AG10803 (cell line): ENCODE data around the gene OPA3.

Experiments
- DNase-seq: peaks from one replicate; pipeline ENCODE4 v3.0.0; 2010; ENCODE audit warnings: low read depth
- H3K4me3 ChIP-seq: 2 replicates; pipeline ENCODE4 v1.5.1; 2011; ENCODE audit warnings: mild to moderate bottlenecking, low read length, control low read depth
- TF ChIP-seq, protein P1 (sequence below): conservative IDR thresholded peaks from 2 replicates; pipeline ENCODE4 v1.5.1; 2011; ENCODE audit warnings: mild to moderate bottlenecking, low read length, control low read depth, inconsistent platforms

Gene OPA3

DNA sequence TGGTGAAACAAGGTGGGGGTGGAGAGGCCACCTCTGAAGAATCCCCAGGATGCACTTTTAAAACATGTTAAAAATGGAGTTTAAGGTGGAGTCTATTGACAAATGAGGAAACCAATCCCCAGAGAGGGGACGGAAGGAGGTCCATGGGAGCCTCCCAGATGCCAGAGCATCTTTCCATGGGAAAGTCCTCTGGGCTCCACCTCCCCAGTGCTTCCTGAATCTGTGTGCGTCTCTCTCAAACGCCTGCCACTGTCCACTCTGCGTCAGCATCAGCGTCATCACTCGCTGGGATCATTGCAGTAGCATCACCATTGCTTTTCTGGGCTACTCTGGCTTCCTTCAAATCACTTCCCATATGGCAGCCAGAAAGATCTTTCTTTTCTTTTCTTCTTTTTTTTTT, 11.2 kb upstream of the OPA3 start:
- DNase-seq, result no peak

DNA sequence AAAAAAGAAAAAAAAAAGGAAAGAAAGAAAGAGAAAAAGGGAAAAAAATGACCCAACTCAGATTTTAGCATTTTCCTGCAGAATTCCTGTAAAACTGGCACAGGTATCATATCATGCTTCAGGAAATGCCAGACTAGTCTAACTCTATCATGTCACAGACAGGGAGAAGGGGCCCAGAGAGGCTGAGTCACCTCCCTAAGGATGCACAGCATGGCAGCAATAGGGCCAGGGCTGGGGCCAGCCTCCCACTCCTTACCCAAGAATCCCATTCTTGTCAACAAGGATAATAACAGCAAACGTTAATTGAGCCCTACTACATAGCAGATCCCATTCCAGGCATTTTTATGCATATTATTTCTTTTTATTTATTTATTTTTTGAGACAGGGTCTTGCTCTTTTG, 8.9 kb upstream of the OPA3 start:
- no peak overlapping the region for H3K4me3 ChIP-seq
- TF ChIP-seq, protein P1, sequence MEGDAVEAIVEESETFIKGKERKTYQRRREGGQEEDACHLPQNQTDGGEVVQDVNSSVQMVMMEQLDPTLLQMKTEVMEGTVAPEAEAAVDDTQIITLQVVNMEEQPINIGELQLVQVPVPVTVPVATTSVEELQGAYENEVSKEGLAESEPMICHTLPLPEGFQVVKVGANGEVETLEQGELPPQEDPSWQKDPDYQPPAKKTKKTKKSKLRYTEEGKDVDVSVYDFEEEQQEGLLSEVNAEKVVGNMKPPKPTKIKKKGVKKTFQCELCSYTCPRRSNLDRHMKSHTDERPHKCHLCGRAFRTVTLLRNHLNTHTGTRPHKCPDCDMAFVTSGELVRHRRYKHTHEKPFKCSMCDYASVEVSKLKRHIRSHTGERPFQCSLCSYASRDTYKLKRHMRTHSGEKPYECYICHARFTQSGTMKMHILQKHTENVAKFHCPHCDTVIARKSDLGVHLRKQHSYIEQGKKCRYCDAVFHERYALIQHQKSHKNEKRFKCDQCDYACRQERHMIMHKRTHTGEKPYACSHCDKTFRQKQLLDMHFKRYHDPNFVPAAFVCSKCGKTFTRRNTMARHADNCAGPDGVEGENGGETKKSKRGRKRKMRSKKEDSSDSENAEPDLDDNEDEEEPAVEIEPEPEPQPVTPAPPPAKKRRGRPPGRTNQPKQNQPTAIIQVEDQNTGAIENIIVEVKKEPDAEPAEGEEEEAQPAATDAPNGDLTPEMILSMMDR, result no peak
- no peak for DNase-seq

More for the DNA sequence above, 11.2 kb upstream of the OPA3 start:
- H3K4me3 ChIP-seq, result no peak overlapping the region
- TF ChIP-seq, protein P1, result no peak

DNA sequence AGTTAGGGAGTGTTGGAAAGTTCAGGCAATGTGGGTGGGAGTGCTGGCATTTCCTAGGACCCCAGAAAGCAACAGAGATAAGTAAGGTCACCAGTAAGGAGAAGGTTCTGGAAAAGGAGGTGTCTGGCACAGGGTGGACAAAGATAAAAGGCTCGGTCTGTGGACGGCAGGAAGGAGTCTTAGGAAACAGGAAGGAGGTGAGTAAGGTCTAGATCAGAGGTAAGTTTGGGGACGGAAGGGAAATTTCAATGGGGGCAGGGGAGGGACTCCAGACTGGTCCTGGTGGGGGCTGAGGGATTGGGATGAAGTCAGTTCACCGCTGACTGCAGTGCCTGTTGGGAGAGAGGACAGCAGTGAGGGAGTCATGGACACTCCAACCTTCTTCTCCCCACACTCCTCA, 7.8 kb upstream of the OPA3 start:
- DNase-seq, result no peak
- TF ChIP-seq, protein P1, result no peak
- no peak overlapping the region for H3K4me3 ChIP-seq

DNA sequence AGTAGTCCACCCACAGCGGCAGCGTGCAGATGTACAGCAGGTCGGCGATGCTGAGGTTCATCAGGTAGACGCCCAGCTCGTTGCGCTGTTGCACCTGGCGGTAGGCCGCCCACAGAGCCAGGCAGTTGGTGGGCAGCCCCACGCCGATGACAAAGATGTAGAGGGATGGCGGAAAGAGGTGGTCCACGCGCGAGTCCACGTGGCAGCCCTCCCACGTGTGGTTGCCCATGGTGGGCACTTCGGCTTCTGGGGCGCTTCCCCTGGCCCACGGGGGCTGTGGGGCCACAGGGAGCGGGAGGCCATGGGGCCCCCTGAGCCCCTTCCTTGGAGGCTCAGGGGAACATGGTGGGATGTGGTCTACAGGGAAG, 7.0 kb upstream of the OPA3 start:
- TF ChIP-seq, protein P1, result no peak
- DNase-seq, result no peak
- no peak overlapping the region for H3K4me3 ChIP-seq

DNA sequence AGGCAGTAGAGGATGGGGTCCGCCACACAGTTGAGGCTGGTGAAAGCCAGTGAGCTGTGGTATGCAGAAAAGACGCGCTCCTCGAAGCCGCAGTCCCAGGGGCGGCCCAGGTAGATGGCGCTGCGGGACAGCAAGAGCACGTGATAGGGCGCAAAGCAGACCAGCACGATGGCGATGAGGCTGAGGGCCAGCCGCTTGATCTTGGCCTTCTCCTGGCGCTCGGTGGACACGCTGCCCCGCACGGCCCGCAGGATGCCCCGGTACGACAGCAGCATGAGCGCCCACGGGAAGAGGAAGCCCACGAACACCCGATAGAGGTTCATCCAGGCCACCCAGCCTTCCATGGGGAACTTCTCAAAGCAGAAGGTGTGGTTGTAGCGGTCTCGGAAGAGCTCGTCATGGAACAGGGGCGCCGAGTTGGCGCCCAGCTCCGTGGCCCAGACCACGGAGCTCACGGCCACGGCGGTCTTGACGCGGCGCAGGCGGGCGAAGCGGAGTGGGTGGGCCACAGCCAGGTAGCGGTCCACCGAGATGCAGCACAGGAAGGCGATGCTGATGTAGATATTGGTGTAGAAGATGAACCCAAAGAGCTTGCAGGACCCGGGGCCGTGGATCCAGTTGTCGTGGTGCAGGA, 6.5 kb upstream of the OPA3 start:
- TF ChIP-seq, protein P1, result peak; percentile 39
- H3K4me3 ChIP-seq, result no peak overlapping the region
- DNase-seq, result no peak

DNA sequence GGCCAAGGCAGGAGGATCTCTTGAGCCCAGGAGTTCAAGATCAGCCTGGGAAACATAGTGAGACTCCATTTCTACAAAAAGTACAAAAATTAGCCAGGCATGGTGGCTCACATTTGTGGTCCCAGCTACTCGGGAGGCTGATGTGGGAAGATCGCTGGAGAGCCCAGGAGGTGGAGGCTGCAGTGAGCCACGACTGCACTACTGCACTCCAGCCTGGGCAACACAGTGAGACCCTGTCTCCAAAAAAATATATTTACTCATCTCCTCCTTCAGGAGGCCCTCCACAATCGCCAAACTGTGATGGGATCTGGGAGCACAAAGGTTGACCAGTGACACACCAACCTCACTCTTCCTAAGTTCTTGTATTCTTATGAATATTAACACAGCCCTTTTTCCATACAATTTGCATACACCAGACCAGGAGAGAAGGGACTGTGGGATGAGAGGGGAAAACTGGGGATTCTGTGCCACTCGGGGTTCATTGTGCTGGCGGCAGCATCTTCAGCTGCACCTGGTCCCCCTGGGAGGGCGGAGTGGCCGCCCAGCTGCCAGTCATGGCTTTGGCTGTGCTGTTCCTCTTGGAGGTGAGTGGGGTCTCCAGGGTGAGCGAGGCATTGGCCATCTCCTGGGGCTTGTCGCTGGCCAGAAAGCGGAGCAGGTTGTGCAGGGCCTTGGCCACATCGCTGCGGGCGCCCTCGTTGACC, 5.8 kb upstream of the OPA3 start:
- TF ChIP-seq, protein P1, result no peak
- no peak for DNase-seq

DNA sequence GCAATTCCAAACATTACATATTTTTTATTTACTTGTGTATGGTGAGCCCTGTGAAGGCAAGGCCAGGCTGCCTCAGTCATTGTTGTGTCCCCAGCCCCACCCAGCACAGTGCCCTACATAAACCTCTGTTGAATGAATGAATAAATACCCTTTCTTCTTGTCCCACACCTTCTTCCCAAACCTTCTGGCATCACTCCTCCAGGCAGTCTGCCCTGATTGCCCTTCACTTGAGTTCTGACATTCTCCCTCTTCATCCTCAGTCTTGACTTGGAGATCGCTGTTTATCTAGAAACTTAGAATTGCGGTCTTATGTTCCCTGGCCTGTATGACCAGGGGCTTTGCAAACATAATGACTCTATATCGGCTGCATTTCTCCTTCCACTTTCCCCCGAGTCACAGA, 5.2 kb upstream of the OPA3 start:
- TF ChIP-seq, protein P1, result no peak
- no peak for DNase-seq
- no peak overlapping the region for H3K4me3 ChIP-seq

More for the DNA sequence above, 5.8 kb upstream of the OPA3 start:
- no peak overlapping the region for H3K4me3 ChIP-seq
